Endothelial cell of umbilical vein (primary cell): ENCODE results near the gene PIGW. TPM values are rescaled to one million over a fixed set of nuclear protein-coding genes. Genes with fewer than 3 reads are reported as not detected.
A peak's percentile ranks its signal among the peaks of the same experiment; 100 is the strongest.

Source experiments
- BruUV-seq: library from RNA; stranded (reverse); fragments of 400-500 nt; replicated peaks from 2 replicates; lab custom pipeline; 2021; lab: Mats Ljungman, UMichigan
- CTCF ChIA-PET: fragments of 300-600, 350-600 bp; sonication (Branson Sonifier 250); formaldehyde crosslinking; loops from one replicate; lab custom pipeline; 2021; ENCODE audit warnings: antibody characterized with exemption, inconsistent platforms; lab: Charles Lee
- POLR2A ChIA-PET: fragments of 300-600, 350-600 bp; sonication (Branson Sonifier 250); formaldehyde crosslinking; loops from one replicate; lab custom pipeline; 2021; ENCODE audit warnings: antibody characterized with exemption, inconsistent platforms; lab: Charles Lee
- DNase-seq: peaks from one replicate; pipeline ENCODE4 v3.0.0-alpha.2; 2011; ENCODE audit warnings: low read depth, low spot score
- FAIRE-seq: peaks from 2 replicates; lab custom pipeline; 2011; peaks lifted over from hg19 to GRCh38; lab: Jason Lieb, UNC
- H2AFZ ChIP-seq: 2 replicates; pipeline ENCODE4 v1.6.0; 2012; ENCODE audit warnings: low read depth, low read length, control low read depth, inconsistent platforms
- H3K27ac ChIP-seq: 2 replicates; pipeline ENCODE4 v1.5.1; 2011; ENCODE audit warnings: low read depth, mild to moderate bottlenecking, control low read depth, low read length, moderate library complexity; ENCODE audit not compliant: insufficient read depth
- H3K27me3 ChIP-seq, 2 experiments: 2 replicates each; pipeline versions ENCODE4 v1.6.0 to v1.6.1; 2011; ENCODE audit warnings: low read length in 2 of 2, mixed read lengths in 1 of 2; ENCODE audit not compliant: control insufficient read depth in 2 of 2, insufficient read depth in 2 of 2
- H3K36me3 ChIP-seq, 2 experiments: 2 replicates in 1 of 2; 3 replicates in 1 of 2; pipeline ENCODE4 v1.5.1; 2011; ENCODE audit warnings: low read length in 2 of 2, mild to moderate bottlenecking in 1 of 2, moderate library complexity in 1 of 2; ENCODE audit not compliant: control insufficient read depth in 2 of 2, insufficient read depth in 2 of 2; ENCODE audit errors: extremely low read depth in 1 of 2
- H3K4me1 ChIP-seq: 3 replicates; pipeline ENCODE4 v1.5.1; 2011; ENCODE audit warnings: mild to moderate bottlenecking, low read length; ENCODE audit not compliant: control insufficient read depth, insufficient read depth; ENCODE audit errors: extremely low read depth
- H3K4me2 ChIP-seq: 2 replicates; pipeline ENCODE4 v1.6.1; 2011; ENCODE audit warnings: low read length, control low read depth, mixed read lengths; ENCODE audit not compliant: insufficient read depth
- H3K4me3 ChIP-seq, 3 experiments: fragments of 200-600 bp in 1 of 3; sonication (generic), shearing (Covaris generic) in 1 of 3; replicated peaks in 1 of 3; 2 replicates each; pipeline ENCODE4 v1.5.1; 2011 to 2016; ENCODE audit warnings: control low read depth in 3 of 3, low read length in 3 of 3, mild to moderate bottlenecking in 2 of 3, inconsistent platforms in 1 of 3, low read depth in 1 of 3, moderate library complexity in 1 of 3; ENCODE audit not compliant: insufficient read depth in 1 of 3
- H3K79me2 ChIP-seq: 2 replicates; pipeline ENCODE4 v1.6.0; 2012; ENCODE audit warnings: low read length, inconsistent platforms; ENCODE audit not compliant: control insufficient read depth, insufficient read depth
- H3K9ac ChIP-seq: replicated peaks from 2 replicates; pipeline ENCODE3; 2011; ENCODE audit warnings: low read length, control low read depth; ENCODE audit not compliant: insufficient read depth; ENCODE audit errors: extremely low read depth
- H3K9me1 ChIP-seq: replicated peaks from 3 replicates; pipeline ENCODE4 v1.6.0; 2011; ENCODE audit warnings: mild to moderate bottlenecking, low read length; ENCODE audit not compliant: control insufficient read depth, insufficient read depth; ENCODE audit errors: extremely low read depth
- H3K9me3 ChIP-seq: replicated peaks from 2 replicates; pipeline ENCODE4 v1.5.1; 2012; ENCODE audit warnings: low read length, inconsistent platforms; ENCODE audit not compliant: control insufficient read depth, insufficient read depth
- H4K20me1 ChIP-seq: replicated peaks from 2 replicates; pipeline ENCODE3; 2011; ENCODE audit warnings: mild to moderate bottlenecking, low read length; ENCODE audit not compliant: control insufficient read depth, insufficient read depth; ENCODE audit errors: extremely low read depth
- EZH2 ChIP-seq: IDR thresholded peaks from 2 replicates; pipeline ENCODE4 v1.6.1; 2012; ENCODE audit warnings: borderline replicate concordance, low read depth, mild to moderate bottlenecking, moderate library complexity, low read length, inconsistent platforms; ENCODE audit not compliant: severe bottlenecking
- FOS ChIP-seq: IDR thresholded peaks from 2 replicates; pipeline ENCODE4 v1.6.1; 2011; ENCODE audit warnings: mild to moderate bottlenecking, low read length, moderate library complexity, borderline replicate concordance; ENCODE audit not compliant: insufficient read depth
- GATA2 ChIP-seq: IDR thresholded peaks from 2 replicates; pipeline ENCODE4 v1.7.0; 2011; ENCODE audit warnings: low read depth, mild to moderate bottlenecking, moderate library complexity, mixed read lengths, low read length; ENCODE audit not compliant: insufficient read length, insufficient read depth
- JUN ChIP-seq: IDR thresholded peaks from 2 replicates; pipeline ENCODE4 v1.6.1; 2011; ENCODE audit warnings: borderline replicate concordance, low read depth; ENCODE audit not compliant: insufficient read length, insufficient read depth
- MYC ChIP-seq: IDR thresholded peaks from one replicate; pipeline ENCODE4 v1.6.1; 2011; ENCODE audit warnings: mild to moderate bottlenecking, low read depth, low read length
- POLR2A ChIP-seq: IDR thresholded peaks from 2 replicates; pipeline ENCODE4 v1.6.1; 2012; ENCODE audit warnings: low read depth, mild to moderate bottlenecking, control low read depth, low read length
- POLR2AphosphoS5 ChIP-seq: IDR thresholded peaks from 2 replicates; pipeline ENCODE4 v1.6.1; 2012; ENCODE audit warnings: low read depth, mild to moderate bottlenecking, control low read depth, low read length, moderate library complexity; ENCODE audit not compliant: insufficient read depth
- dilution Hi-C: fragments of 300-500 bp; cut with MboI; formaldehyde crosslinking; loops from one replicate; pipeline ENCODE4 v1.15.0; 2019; ENCODE audit warnings: low sequenced_read_pairs; ENCODE audit not compliant: extremely low pct_ligation_motif_present
- intact Hi-C: fragments of 100-400 bp; cut with micrococcal nuclease; formaldehyde crosslinking; loops from one replicate; pipeline ENCODE4 v1.10.0; 2022
- polyA plus RNA-seq, 4 experiments: library from polyadenylated mRNA; depleted of rRNA in 3 of 4; stranded (reverse) in 3 of 4; unstranded in 1 of 4; fragments of >200 nt; gene quantifications; 2 replicates each; pipeline versions ENCODE4 v1.2.1 to v1.2.3, GENCODE V29; 2011 to 2012; ENCODE audit warnings: missing spikeins in 1 of 4
- total RNA-seq: library from RNA; stranded (reverse); gene quantifications from 2 replicates; pipeline ENCODE4 v1.2.3, GENCODE V29; 2021
- TF ChIP-seq, protein P1 (sequence below): IDR thresholded peaks from 2 replicates; pipeline ENCODE4 v1.6.1; 2011; ENCODE audit not compliant: insufficient read depth, insufficient read length
- TF ChIP-seq, protein P2 (sequence below), 2 donors: IDR thresholded peaks; 1 replicate in 1 of 2; 2 replicates in 1 of 2; pipeline ENCODE4 v1.5.1; 2011; ENCODE audit warnings: low read length in 2 of 2, mild to moderate bottlenecking in 2 of 2, moderate library complexity in 2 of 2, control low read depth in 1 of 2, inconsistent platforms in 1 of 2, low read depth in 1 of 2; ENCODE audit not compliant: insufficient read depth in 1 of 2; ENCODE audit errors: extremely low read depth in 1 of 2

PIGW gene
- total and polyA plus RNA-seq, 2 donors (not counting 3 experiments of a cell fraction or from before 2014, with no cell fraction given), result 5.9 to 13.1 TPM

DNA sequence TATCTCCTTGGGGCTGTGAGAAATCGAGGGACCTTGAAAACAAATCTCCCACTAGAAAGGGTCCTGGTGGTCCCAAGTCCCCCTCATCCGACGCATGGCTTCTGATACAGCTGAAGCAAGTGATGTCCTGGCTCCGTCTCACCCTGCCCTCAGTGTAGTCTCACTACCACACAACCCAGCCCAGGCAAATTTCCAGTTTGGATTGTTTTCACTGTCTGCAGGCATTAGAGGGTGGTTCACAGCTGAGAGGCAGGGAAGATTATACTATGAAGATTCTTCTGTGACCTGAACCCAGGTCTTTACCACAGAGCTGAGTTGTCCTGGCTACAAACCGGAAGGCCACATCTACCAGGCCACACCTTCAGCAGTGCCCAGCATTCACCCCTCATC lies 30.6 kb upstream of the PIGW start:
- Histone ChIP-seq H3K9me3 (no peaks in the 10 kb centered on the region), H2AFZ (no peak overlapping the region), H3K79me2 (no peaks in the 10 kb centered on the region), H4K20me1 (no peaks in the 10 kb centered on the region), H3K4me1 (no peaks in the 10 kb centered on the region), H3K9me1 (no peaks in the 10 kb centered on the region), H3K4me2 (no peak overlapping the region), H3K36me3 (peaks cover 6 to 23% of the 10 kb centered on the region in 2 experiments), H3K27ac (no peak overlapping the region), H3K27me3 (no peaks in the 10 kb centered on the region), H3K4me3 (no peak overlapping the region), H3K9ac (no peak overlapping the region)
- CTCF ChIA-PET, result no interaction called here
- FAIRE-seq (no peak), DNase-seq (no peak)
- BruUV-seq, result TSS peak; percentile 22
- POLR2A ChIA-PET, result no interaction called here
- dilution Hi-C loops (no loop called here), intact Hi-C loops (no loop called here)
- TF ChIP-seq POLR2A (no peak), MYC (no peak), FOS (no peak), GATA2 (no peak), POLR2AphosphoS5 (no peak), JUN (no peak), EZH2 (no peak)
- TF ChIP-seq, protein P1, sequence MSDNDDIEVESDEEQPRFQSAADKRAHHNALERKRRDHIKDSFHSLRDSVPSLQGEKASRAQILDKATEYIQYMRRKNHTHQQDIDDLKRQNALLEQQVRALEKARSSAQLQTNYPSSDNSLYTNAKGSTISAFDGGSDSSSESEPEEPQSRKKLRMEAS, result no peak
- TF ChIP-seq, protein P2, sequence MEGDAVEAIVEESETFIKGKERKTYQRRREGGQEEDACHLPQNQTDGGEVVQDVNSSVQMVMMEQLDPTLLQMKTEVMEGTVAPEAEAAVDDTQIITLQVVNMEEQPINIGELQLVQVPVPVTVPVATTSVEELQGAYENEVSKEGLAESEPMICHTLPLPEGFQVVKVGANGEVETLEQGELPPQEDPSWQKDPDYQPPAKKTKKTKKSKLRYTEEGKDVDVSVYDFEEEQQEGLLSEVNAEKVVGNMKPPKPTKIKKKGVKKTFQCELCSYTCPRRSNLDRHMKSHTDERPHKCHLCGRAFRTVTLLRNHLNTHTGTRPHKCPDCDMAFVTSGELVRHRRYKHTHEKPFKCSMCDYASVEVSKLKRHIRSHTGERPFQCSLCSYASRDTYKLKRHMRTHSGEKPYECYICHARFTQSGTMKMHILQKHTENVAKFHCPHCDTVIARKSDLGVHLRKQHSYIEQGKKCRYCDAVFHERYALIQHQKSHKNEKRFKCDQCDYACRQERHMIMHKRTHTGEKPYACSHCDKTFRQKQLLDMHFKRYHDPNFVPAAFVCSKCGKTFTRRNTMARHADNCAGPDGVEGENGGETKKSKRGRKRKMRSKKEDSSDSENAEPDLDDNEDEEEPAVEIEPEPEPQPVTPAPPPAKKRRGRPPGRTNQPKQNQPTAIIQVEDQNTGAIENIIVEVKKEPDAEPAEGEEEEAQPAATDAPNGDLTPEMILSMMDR (IDR thresholded peaks at IDR 0.05; ENCODE audit: extremely low read depth in 1 of 2, insufficient read depth in 1 of 2, low read depth in 1 of 2, low read length in 2 of 2), result no peak
